ENCODE results near the gene USP51. TPM values are rescaled to one million over a fixed set of nuclear protein-coding genes. Genes with fewer than 3 reads are reported as not detected.

Gene USP51
- total and polyA plus RNA-seq, 2 donors (not counting 1 experiment from before 2014, with no cell fraction given) = 0.91 to 3.2 TPM

DNA sequence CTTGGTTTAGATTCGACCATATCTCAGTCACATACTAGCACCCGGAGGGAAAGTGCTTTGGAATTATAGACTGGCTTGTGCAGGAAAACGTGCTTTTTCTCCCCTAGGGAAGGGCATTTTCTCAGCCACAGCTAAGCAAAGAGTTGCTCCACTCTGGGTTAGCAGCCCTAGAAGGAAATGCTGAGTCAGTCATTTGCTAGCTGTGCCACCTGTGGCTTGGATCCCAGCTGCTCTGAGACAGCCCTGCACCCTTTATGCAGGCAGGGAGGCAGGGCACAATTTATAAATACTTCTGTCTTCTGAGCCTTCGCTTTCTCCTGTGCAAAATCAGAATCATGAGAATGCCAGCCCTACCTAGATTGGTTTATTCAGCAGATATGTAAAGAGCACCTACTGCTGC is 1.3 kb upstream of the USP51 start:
- H4K20me1 ChIP-seq (ENCODE audit: control insufficient read depth, insufficient read depth, low read length, poor library complexity, severe bottlenecking) = no peaks in the 10 kb centered on the region
- intact Hi-C loops (cut with micrococcal nuclease) = no loop called here
- H3K27me3 ChIP-seq (replicated peaks in 1 of 4; ENCODE audit: control extremely low read depth in 1 of 4, control insufficient read depth in 3 of 4, insufficient read depth in 4 of 4, low read length in 3 of 4) = no peaks in the 10 kb centered on the region
- peaks cover 3 to 11% of the 10 kb centered on the region in 2 donors for H3K4me1 ChIP-seq (ENCODE audit: control insufficient read depth in 2 of 2, insufficient read depth in 2 of 2, low read length in 2 of 2)
- H3K4me3 Mint-ChIP-seq = peak overlapping the region; percentile 97
- WGBS (ENCODE audit: insufficient coverage) = no CpG with 5 or more reads among the region's 4 CpGs
- no peak overlapping the region for H3K4me3 ChIP-seq (ENCODE audit: control extremely low read depth in 1 of 5, extremely low read depth in 1 of 5, insufficient read depth in 1 of 5, low read depth in 2 of 5, low read length in 4 of 5)
- no peaks in the 10 kb centered on the region for H3K9me3 Mint-ChIP-seq (ENCODE audit: insufficient read depth)
- TF ChIP-seq EZH2 (IDR thresholded peaks at IDR 0.05; ENCODE audit: borderline replicate concordance, insufficient read depth, low read depth, low read length, poor library complexity, severe bottlenecking) = no peak
- TF ChIP-seq, protein P1, sequence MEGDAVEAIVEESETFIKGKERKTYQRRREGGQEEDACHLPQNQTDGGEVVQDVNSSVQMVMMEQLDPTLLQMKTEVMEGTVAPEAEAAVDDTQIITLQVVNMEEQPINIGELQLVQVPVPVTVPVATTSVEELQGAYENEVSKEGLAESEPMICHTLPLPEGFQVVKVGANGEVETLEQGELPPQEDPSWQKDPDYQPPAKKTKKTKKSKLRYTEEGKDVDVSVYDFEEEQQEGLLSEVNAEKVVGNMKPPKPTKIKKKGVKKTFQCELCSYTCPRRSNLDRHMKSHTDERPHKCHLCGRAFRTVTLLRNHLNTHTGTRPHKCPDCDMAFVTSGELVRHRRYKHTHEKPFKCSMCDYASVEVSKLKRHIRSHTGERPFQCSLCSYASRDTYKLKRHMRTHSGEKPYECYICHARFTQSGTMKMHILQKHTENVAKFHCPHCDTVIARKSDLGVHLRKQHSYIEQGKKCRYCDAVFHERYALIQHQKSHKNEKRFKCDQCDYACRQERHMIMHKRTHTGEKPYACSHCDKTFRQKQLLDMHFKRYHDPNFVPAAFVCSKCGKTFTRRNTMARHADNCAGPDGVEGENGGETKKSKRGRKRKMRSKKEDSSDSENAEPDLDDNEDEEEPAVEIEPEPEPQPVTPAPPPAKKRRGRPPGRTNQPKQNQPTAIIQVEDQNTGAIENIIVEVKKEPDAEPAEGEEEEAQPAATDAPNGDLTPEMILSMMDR (IDR thresholded peaks at IDR 0.05) = no peak
- POLR2A ChIA-PET = no interaction called here
- H3K9me3 ChIP-seq (ENCODE audit: control extremely low read depth in 1 of 3, control insufficient read depth in 2 of 3, insufficient read depth in 1 of 3, low read length in 2 of 3) = no peaks in the 10 kb centered on the region
- no peak overlapping the region for H3K27ac ChIP-seq (ENCODE audit: low read length in 2 of 2)
- no peak for ATAC-seq (ENCODE audit: low read depth)
- H3K36me3 ChIP-seq (replicated peaks in 1 of 2; ENCODE audit: control extremely low read depth in 1 of 2, control insufficient read depth in 1 of 2, extremely low read depth in 1 of 2, insufficient read depth in 2 of 2, low read length in 1 of 2) = no peaks in the 10 kb centered on the region
- no peak overlapping the region for H3K27ac Mint-ChIP-seq
- no peaks in the 10 kb centered on the region for H3K27me3 Mint-ChIP-seq
- H3K9ac ChIP-seq (ENCODE audit: low read length) = no peak overlapping the region
- DNase-seq = no peak
- no peak overlapping the region for H3K4me2 ChIP-seq (replicated peaks; ENCODE audit: low read depth, low read length, poor library complexity, severe bottlenecking)
- H3K4me1 Mint-ChIP-seq = peaks cover 13% of the 10 kb centered on the region
- CTCF ChIA-PET = no interaction called here
- no peak overlapping the region for H2AFZ ChIP-seq (ENCODE audit: insufficient read depth, low read depth, low read length, poor library complexity, severe bottlenecking)
- H3K79me2 ChIP-seq (ENCODE audit: control insufficient read depth, insufficient read depth, low read length) = no peaks in the 10 kb centered on the region

DNA sequence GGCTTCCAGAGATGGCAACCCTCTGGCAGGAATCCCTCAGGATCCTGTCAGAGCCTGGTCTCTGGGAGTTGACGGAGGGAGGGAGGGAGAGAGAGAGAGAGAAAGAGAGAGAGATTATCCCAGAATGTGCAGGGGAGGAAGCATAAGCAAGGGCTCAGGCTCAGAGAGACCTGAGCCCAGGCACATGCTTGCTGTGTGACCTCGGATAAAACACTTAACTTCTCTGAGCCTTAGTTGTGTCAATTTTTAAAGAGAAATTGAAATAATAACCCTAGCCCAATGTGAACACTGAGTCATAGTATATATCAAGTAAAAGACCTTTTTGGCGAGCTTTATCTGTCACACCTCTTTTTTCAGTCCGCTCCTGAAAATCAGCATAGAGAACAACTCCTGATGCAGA is 473 bp upstream of the USP51 start:
- H3K4me2 ChIP-seq (replicated peaks; ENCODE audit: low read depth, low read length, poor library complexity, severe bottlenecking) = peak overlapping the region; percentile 82
- peaks cover 3 to 11% of the 10 kb centered on the region in 2 donors for H3K4me1 ChIP-seq (ENCODE audit: control insufficient read depth in 2 of 2, insufficient read depth in 2 of 2, low read length in 2 of 2)
- H3K9ac ChIP-seq (ENCODE audit: low read length) = peak overlapping the region; percentile 88
- H3K4me3 ChIP-seq (ENCODE audit: control extremely low read depth in 1 of 5, extremely low read depth in 1 of 5, insufficient read depth in 1 of 5, low read depth in 2 of 5, low read length in 4 of 5) = peak overlapping the region in 3 of 5 experiments; percentile 73 to 94 (median 77)
- H3K9me3 Mint-ChIP-seq (ENCODE audit: insufficient read depth) = no peaks in the 10 kb centered on the region
- DNase-seq (no peak), ATAC-seq (ENCODE audit: low read depth) (no peak)
- no peak for TF ChIP-seq EZH2 (IDR thresholded peaks at IDR 0.05; ENCODE audit: borderline replicate concordance, insufficient read depth, low read depth, low read length, poor library complexity, severe bottlenecking)
- TF ChIP-seq, protein P1 (IDR thresholded peaks at IDR 0.05) = no peak
- H3K79me2 ChIP-seq (ENCODE audit: control insufficient read depth, insufficient read depth, low read length) = no peaks in the 10 kb centered on the region
- H3K27me3 Mint-ChIP-seq = no peaks in the 10 kb centered on the region
- H3K27ac ChIP-seq (ENCODE audit: low read length in 2 of 2) = peak overlapping the region; percentile 88 to 92
- WGBS (ENCODE audit: insufficient coverage) = no CpG with 5 or more reads among the region's 4 CpGs
- intact Hi-C loops (cut with micrococcal nuclease) = no loop called here
- H4K20me1 ChIP-seq (ENCODE audit: control insufficient read depth, insufficient read depth, low read length, poor library complexity, severe bottlenecking) = no peaks in the 10 kb centered on the region
- POLR2A ChIA-PET = interaction anchor here (0.7 to 1.2 kb wide), 3 partner anchors 71 to 1074 kb away, joined by 3 to 12 read pairs (median 3); partner anchors contain the start of gene UBQLN2
- no peaks in the 10 kb centered on the region for H3K27me3 ChIP-seq (replicated peaks in 1 of 4; ENCODE audit: control extremely low read depth in 1 of 4, control insufficient read depth in 3 of 4, insufficient read depth in 4 of 4, low read length in 3 of 4)
- no peaks in the 10 kb centered on the region for H3K9me3 ChIP-seq (ENCODE audit: control extremely low read depth in 1 of 3, control insufficient read depth in 2 of 3, insufficient read depth in 1 of 3, low read length in 2 of 3)
- peak overlapping the region; percentile 84 for H2AFZ ChIP-seq (ENCODE audit: insufficient read depth, low read depth, low read length, poor library complexity, severe bottlenecking)
- peak overlapping the region; percentile 98 for H3K27ac Mint-ChIP-seq
- H3K36me3 ChIP-seq (replicated peaks in 1 of 2; ENCODE audit: control extremely low read depth in 1 of 2, control insufficient read depth in 1 of 2, extremely low read depth in 1 of 2, insufficient read depth in 2 of 2, low read length in 1 of 2) = no peaks in the 10 kb centered on the region
- CTCF ChIA-PET = interaction anchor here (2.8 kb wide), 1 partner anchor 227 kb away, joined by 17 read pairs; the partner anchor contains the start of gene RRAGB
- peak overlapping the region; percentile 97 for H3K4me3 Mint-ChIP-seq
- peaks cover 13% of the 10 kb centered on the region for H3K4me1 Mint-ChIP-seq

All from B cell (primary cell).